ENCODE measurements around the gene FAM200A.

DNA sequence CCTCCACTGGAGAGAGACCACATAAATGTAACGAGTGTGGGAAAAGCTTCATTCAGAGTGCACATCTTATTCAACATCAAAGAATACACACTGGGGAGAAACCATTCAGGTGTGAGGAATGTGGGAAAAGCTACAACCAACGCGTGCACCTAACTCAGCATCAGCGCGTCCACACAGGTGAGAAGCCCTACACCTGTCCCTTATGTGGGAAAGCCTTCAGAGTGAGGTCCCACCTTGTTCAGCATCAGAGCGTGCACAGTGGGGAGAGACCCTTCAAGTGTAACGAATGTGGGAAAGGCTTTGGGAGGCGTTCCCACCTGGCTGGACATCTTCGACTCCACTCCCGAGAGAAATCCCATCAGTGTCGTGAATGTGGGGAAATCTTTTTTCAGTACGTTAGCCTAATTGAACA, 20.6 kb downstream of the FAM200A start:
- TF ChIP-seq POLR2A (IDR thresholded peaks at IDR 0.05; ENCODE audit: low read depth, low read length) (no peak), TAF1 (IDR thresholded peaks at IDR 0.05; ENCODE audit: low read depth, low read length) (no peak)

All from GM12891 (cell line).